GM12801 (cell line): Measurements from ENCODE around the gene GPR150.

Source experiments
- TF ChIP-seq, protein P1 (sequence below): IDR thresholded peaks from one replicate; pipeline ENCODE4 v1.5.1; 2011; ENCODE audit warnings: control low read depth; ENCODE audit not compliant: insufficient read length; ENCODE audit errors: extremely low read depth

The GPR150 gene

DNA sequence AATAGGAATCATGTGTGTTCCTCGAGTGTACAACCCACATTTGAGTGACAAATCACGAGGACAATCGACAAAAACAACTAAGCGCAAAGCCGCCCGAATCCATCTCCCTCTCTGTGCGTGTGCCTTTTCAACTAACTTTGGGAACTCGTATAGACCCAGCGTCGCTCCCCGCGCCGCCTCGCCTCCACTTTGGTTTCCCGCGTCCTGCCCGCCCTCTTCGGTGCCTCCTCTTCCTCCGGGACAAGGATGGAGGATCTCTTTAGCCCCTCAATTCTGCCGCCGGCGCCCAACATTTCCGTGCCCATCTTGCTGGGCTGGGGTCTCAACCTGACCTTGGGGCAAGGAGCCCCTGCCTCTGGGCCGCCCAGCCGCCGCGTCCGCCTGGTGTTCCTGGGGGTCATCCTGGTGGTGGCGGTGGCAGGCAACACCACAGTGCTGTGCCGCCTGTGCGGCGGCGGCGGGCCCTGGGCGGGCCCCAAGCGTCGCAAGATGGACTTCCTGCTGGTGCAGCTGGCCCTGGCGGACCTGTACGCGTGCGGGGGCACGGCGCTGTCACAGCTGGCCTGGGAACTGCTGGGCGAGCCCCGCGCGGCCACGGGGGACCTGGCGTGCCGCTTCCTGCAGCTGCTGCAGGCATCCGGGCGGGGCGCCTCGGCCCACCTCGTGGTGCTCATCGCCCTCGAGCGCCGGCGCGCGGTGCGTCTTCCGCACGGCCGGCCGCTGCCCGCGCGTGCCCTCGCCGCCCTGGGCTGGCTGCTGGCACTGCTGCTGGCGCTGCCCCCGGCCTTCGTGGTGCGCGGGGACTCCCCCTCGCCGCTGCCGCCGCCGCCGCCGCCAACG is at the start of gene GPR150:
TSS of gene GPR150 (plus strand) at position 58 of the 840 bp plus-strand sequence. CDS start at position 247, 189 bp downstream.
- TF ChIP-seq, protein P1, sequence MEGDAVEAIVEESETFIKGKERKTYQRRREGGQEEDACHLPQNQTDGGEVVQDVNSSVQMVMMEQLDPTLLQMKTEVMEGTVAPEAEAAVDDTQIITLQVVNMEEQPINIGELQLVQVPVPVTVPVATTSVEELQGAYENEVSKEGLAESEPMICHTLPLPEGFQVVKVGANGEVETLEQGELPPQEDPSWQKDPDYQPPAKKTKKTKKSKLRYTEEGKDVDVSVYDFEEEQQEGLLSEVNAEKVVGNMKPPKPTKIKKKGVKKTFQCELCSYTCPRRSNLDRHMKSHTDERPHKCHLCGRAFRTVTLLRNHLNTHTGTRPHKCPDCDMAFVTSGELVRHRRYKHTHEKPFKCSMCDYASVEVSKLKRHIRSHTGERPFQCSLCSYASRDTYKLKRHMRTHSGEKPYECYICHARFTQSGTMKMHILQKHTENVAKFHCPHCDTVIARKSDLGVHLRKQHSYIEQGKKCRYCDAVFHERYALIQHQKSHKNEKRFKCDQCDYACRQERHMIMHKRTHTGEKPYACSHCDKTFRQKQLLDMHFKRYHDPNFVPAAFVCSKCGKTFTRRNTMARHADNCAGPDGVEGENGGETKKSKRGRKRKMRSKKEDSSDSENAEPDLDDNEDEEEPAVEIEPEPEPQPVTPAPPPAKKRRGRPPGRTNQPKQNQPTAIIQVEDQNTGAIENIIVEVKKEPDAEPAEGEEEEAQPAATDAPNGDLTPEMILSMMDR: no peak

DNA sequence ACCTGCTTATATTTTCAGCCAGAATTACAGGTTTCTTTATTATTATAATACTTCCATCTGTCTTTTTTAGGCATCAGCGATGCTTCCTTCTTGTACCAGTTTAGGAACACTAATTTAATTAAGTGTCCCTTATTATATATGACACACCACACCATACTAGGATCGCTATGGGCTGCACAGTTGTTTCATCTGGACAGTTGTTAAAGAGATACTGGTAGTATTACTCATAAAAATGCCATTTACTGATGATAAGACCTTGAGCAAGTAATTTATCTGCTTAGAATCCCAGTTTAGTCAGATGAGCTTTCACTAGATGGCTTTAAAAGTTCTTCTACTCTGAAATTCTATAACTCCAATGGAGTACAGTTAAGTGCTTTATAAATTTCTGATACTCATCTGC is 47.9 kb upstream of the GPR150 start:
- TF ChIP-seq, protein P1: no peak

DNA sequence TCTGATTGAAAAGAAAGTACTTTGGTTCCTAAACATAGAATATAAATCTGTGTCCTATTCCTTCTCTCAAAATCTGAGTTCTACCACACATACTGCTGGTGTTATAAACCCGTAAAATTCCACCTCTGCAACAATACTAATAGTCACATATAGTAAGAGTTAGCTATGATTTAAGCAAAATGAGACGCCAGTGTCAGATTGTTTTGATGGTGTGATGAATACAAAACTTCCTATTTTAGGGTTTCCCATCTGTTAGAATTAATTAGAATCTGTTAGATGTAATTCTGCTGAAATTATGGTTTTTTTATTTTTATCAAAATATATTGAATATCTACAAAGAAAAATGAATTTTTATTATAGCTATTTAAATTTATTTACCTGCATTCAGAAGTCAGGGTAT is 38.3 kb upstream of the GPR150 start:
- TF ChIP-seq, protein P1: no peak

DNA sequence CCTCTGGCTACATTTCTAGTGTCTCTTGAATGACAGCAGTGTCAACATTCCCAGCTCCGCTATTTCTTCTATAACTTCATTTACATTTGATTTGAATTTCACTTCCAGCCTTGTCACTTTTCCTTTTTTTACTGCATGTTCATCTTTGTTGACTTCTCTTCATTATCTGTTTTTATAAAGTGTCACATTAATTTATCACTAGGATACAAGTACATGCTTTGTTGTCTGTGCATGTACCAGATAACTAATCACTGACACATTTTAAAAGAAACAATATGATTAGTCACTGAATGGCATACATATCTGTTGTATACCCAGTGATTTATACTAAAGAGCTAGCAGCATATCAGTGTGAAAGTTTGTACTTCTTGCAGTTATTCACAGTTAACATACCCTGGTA is 35.9 kb upstream of the GPR150 start:
- TF ChIP-seq, protein P1: no peak

DNA sequence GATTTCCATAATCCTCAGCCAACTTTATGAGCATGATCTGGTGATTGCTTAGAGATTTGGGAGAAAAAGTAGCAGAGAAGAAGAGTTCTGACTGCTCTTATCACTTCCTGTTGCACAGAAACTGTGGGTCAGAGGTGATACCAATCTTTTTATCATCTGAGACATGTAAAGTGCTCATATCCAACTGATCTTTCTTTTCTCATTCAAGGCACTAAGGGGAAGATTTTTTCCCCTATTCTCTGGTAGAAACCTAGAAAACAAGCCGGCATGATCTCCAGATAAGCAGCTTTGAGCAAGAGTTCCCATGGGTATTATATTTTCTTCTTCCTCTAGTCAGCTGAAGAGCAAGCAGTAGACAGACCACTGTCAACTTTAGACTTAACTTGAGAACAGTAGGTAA is 29.0 kb upstream of the GPR150 start:
- TF ChIP-seq, protein P1: no peak

DNA sequence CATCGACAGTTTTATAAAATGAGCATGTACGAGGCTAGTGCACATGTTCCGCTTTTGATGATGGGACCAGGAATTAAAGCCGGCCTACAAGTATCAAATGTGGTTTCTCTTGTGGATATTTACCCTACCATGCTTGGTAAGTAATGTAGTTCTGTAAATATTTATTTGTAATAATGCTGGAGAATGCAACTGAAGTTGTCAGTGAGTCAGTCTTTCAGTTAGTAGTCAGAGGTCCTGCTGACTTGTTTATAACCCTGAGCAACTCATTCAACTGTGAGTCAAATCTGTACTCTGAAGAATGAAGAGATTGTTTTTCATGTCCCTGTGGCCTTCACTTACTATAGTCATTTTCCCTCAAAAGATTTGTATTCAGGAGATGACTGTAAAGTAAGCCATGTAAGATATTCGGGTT is 28.4 kb upstream of the GPR150 start:
- TF ChIP-seq, protein P1: no peak

DNA sequence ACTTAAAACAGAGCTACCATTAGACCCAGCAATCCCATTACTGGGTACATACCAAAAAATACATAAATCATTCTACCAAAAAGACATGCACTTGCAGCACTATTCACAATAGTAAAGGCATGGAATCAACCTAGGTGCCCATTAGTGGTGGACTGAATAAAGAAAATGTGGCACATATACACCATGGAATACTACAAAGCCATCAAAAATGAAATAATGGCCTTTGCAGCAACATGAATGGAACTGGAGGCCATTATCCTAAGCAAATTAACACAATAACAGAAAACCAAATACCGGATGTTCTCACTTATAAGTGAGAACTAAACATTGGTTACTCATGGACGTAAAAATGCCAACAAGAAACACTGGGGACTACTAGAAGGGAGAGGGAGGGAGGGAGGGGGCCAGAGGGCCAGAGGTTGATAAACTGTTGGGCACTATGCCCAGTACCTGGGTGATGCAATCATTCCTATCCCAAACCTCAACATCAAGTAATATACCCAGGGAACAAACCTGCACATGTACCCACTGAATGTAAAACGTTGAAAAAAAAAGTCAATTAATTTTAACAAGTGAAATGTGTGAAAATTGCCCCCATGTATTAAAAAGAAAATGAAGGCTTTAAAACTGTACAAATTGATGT is 24.5 kb upstream of the GPR150 start:
- TF ChIP-seq, protein P1: no peak
